Liver (tissue), 9 donors: ENCODE measurements around the gene SNCAIP. TPM values are rescaled to one million over a fixed set of nuclear protein-coding genes. Genes with fewer than 3 reads are reported as not detected.

Experiments
- DNase-seq: peaks from one replicate; pipeline ENCODE4 v3.0.0-alpha.2; 2017; ENCODE audit warnings: low spot score
- H3K27ac ChIP-seq, 2 donors: one replicate each; pipeline ENCODE4 v1.7.0; 2013; ENCODE audit warnings: inconsistent platforms in 2 of 2, low read length in 2 of 2, control low read depth in 1 of 2, low read depth in 1 of 2, mild to moderate bottlenecking in 1 of 2
- H3K27me3 ChIP-seq, 4 donors: one replicate each; pipeline versions ENCODE4 v1.6.1 to v1.7.0; 2013; ENCODE audit warnings: low read length in 3 of 4, inconsistent platforms in 1 of 4, mild to moderate bottlenecking in 1 of 4, moderate library complexity in 1 of 4; ENCODE audit not compliant: control insufficient read depth in 4 of 4, insufficient read depth in 4 of 4
- H3K36me3 ChIP-seq, 4 donors: one replicate each; pipeline versions ENCODE4 v1.6.1 to v1.7.0; 2013; ENCODE audit warnings: low read length in 3 of 4, mild to moderate bottlenecking in 3 of 4, low read depth in 1 of 4, moderate library complexity in 1 of 4; ENCODE audit not compliant: control insufficient read depth in 4 of 4, insufficient read depth in 3 of 4
- H3K4me1 ChIP-seq, 4 donors: one replicate each; pipeline versions ENCODE4 v1.6.1 to v1.7.0; 2013; ENCODE audit warnings: low read length in 3 of 4, mild to moderate bottlenecking in 3 of 4, moderate library complexity in 1 of 4; ENCODE audit not compliant: control insufficient read depth in 4 of 4, insufficient read depth in 4 of 4
- H3K4me3 ChIP-seq, 3 donors: one replicate each; pipeline versions ENCODE4 v1.6.1 to v1.7.0; 2013; ENCODE audit warnings: low read length in 3 of 3, control low read depth in 1 of 3, low read depth in 1 of 3, mild to moderate bottlenecking in 1 of 3
- H3K9ac ChIP-seq, 2 donors: one replicate each; pipeline ENCODE4 v1.7.0; 2013; ENCODE audit warnings: low read length in 2 of 2, mild to moderate bottlenecking in 2 of 2, moderate library complexity in 2 of 2, control low read depth in 1 of 2, low read depth in 1 of 2
- H3K9me3 ChIP-seq, 4 donors: one replicate each; pipeline versions ENCODE4 v1.6.1 to v1.7.0; 2013; ENCODE audit warnings: low read length in 3 of 4; ENCODE audit not compliant: control insufficient read depth in 4 of 4
- EGR1 ChIP-seq, 2 donors: IDR thresholded peaks; 2 replicates each; pipeline ENCODE4 v1.6.1; 2016 to 2018; ENCODE audit warnings: antibody characterized with exemption in 2 of 2, low read depth in 2 of 2
- FOXA1 ChIP-seq: IDR thresholded peaks from 2 replicates; pipeline ENCODE4 v1.6.1; 2016; ENCODE audit warnings: antibody characterized with exemption
- FOXA2 ChIP-seq: IDR thresholded peaks from 2 replicates; pipeline ENCODE4 v1.6.1; 2016; ENCODE audit warnings: antibody characterized with exemption
- GABPA ChIP-seq, 2 donors: IDR thresholded peaks in 1 of 2; conservative IDR thresholded peaks in 1 of 2; 2 replicates each; pipeline ENCODE4 v1.6.1; 2016; ENCODE audit warnings: antibody characterized with exemption in 2 of 2, mild to moderate bottlenecking in 1 of 2, moderate library complexity in 1 of 2
- HNF4A ChIP-seq, 2 donors: conservative IDR thresholded peaks; 2 replicates each; pipeline ENCODE4 v1.6.1; 2016; ENCODE audit warnings: antibody characterized with exemption in 2 of 2, mild to moderate bottlenecking in 2 of 2
- HNF4G ChIP-seq: IDR thresholded peaks from 2 replicates; pipeline ENCODE4 v1.6.1; 2016; ENCODE audit warnings: antibody characterized with exemption
- JUND ChIP-seq, 2 donors: IDR thresholded peaks; 2 replicates each; pipeline ENCODE4 v1.6.1; 2016; ENCODE audit warnings: antibody characterized with exemption in 2 of 2
- NR2F2 ChIP-seq: IDR thresholded peaks from 2 replicates; pipeline ENCODE4 v1.6.1; 2016; ENCODE audit warnings: antibody characterized with exemption
- RAD21 ChIP-seq, 2 donors: IDR thresholded peaks; 2 replicates each; pipeline ENCODE4 v1.6.1; 2016; ENCODE audit warnings: antibody characterized with exemption in 2 of 2, mild to moderate bottlenecking in 2 of 2
- RXRA ChIP-seq, 2 donors: IDR thresholded peaks; 2 replicates each; pipeline ENCODE4 v1.6.1; 2017 to 2018; ENCODE audit warnings: antibody characterized with exemption in 2 of 2, mild to moderate bottlenecking in 1 of 2
- SP1 ChIP-seq: IDR thresholded peaks from 2 replicates; pipeline ENCODE4 v1.6.1; 2018; ENCODE audit warnings: antibody characterized with exemption, mild to moderate bottlenecking
- TAF1 ChIP-seq: conservative IDR thresholded peaks from 2 replicates; pipeline ENCODE4 v1.6.1; 2016; ENCODE audit warnings: antibody characterized with exemption, mild to moderate bottlenecking
- YY1 ChIP-seq: IDR thresholded peaks from 2 replicates; pipeline ENCODE4 v1.6.1; 2016; ENCODE audit warnings: antibody characterized with exemption, mild to moderate bottlenecking
- WGBS: extraction: QIAGEN DNeasy Blood & Tissue Kit; methylation state at CpG from one replicate; pipeline ENCODE4 v1.1.7; 2013; 5-methylcytosine and 5-hydroxymethylcytosine counted together
- polyA plus RNA-seq, 2 donors: library from polyadenylated mRNA; stranded (reverse) in 1 of 2; unstranded in 1 of 2; fragments of 200-250 nt in 1 of 2; fragments of >200 nt in 1 of 2; fragmentation: Nextera tagmentation in 1 of 2; extraction: Ambion mirVana in 1 of 2; gene quantifications; one replicate each; pipeline versions ENCODE4 v1.2.1 to v1.2.3, GENCODE V29; 2013 to 2015
- total RNA-seq, 2 donors: library from RNA; depleted of rRNA; stranded (reverse); fragments of >200 nt; gene quantifications; one replicate each; pipeline ENCODE4 v1.2.3, GENCODE V29; 2014
- TF ChIP-seq, protein P1 (sequence below): IDR thresholded peaks from 2 replicates; pipeline ENCODE4 v1.6.1; 2016; ENCODE audit warnings: antibody characterized with exemption, mild to moderate bottlenecking
- TF ChIP-seq, protein P2 (sequence below): IDR thresholded peaks from 2 replicates; pipeline ENCODE4 v1.6.1; 2016; ENCODE audit warnings: antibody characterized with exemption
- TF ChIP-seq, protein P3 (sequence below): IDR thresholded peaks from 2 replicates; pipeline ENCODE4 v1.6.1; 2016; ENCODE audit warnings: antibody characterized with exemption
- TF ChIP-seq, protein P4 (sequence below): IDR thresholded peaks from 2 replicates; pipeline ENCODE4 v1.6.1; 2016; ENCODE audit warnings: antibody characterized with exemption
- TF ChIP-seq, protein P5 (sequence below): fragments of 150-350 bp; IDR thresholded peaks from 2 replicates; pipeline ENCODE4 v1.5.1; 2017; ENCODE audit warnings: improper control_type of control experiment, low read depth, low read length; ENCODE audit not compliant: missing input control
- donor health status: healthy.
- donor health status: healthy.
- donor health status: healthy.
- donor health status: healthy.
- donor health status: healthy.

The SNCAIP gene
- total and polyA plus RNA-seq, 4 donors: 0.17 to 2.1 (median 0.74) TPM

DNA sequence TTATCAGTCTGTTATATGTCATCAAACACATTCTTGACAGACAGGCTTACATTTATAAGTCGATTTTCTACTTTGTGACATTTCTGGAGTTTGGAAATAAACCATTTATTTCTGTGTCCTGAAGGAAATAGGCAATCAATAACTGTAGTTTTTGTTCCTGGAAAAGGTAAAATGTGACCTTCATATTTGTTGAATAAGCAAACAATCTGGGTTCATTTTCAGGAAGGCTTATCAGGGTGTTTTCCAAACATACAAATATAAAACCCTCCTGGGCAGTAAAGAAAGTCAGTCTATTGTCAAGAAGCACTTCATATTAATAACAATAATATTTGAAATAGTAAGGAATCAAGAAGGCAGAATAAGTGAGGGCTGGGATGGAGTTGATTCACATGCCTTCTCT is 195.0 kb downstream of the SNCAIP start:
- DNase-seq: no peak
- 17% methylated on average over 1 of the region's 1 CpG for WGBS
- no peak for TF ChIP-seq TAF1
- TF ChIP-seq, protein P1, sequence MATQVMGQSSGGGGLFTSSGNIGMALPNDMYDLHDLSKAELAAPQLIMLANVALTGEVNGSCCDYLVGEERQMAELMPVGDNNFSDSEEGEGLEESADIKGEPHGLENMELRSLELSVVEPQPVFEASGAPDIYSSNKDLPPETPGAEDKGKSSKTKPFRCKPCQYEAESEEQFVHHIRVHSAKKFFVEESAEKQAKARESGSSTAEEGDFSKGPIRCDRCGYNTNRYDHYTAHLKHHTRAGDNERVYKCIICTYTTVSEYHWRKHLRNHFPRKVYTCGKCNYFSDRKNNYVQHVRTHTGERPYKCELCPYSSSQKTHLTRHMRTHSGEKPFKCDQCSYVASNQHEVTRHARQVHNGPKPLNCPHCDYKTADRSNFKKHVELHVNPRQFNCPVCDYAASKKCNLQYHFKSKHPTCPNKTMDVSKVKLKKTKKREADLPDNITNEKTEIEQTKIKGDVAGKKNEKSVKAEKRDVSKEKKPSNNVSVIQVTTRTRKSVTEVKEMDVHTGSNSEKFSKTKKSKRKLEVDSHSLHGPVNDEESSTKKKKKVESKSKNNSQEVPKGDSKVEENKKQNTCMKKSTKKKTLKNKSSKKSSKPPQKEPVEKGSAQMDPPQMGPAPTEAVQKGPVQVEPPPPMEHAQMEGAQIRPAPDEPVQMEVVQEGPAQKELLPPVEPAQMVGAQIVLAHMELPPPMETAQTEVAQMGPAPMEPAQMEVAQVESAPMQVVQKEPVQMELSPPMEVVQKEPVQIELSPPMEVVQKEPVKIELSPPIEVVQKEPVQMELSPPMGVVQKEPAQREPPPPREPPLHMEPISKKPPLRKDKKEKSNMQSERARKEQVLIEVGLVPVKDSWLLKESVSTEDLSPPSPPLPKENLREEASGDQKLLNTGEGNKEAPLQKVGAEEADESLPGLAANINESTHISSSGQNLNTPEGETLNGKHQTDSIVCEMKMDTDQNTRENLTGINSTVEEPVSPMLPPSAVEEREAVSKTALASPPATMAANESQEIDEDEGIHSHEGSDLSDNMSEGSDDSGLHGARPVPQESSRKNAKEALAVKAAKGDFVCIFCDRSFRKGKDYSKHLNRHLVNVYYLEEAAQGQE: no peak
- TF ChIP-seq, protein P2, sequence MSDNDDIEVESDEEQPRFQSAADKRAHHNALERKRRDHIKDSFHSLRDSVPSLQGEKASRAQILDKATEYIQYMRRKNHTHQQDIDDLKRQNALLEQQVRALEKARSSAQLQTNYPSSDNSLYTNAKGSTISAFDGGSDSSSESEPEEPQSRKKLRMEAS: no peak
- TF ChIP-seq FOXA1: no peak
- TF ChIP-seq, protein P3, sequence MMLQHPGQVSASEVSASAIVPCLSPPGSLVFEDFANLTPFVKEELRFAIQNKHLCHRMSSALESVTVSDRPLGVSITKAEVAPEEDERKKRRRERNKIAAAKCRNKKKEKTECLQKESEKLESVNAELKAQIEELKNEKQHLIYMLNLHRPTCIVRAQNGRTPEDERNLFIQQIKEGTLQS: no peak
- no peak for TF ChIP-seq NR2F2
- TF ChIP-seq, protein P4, sequence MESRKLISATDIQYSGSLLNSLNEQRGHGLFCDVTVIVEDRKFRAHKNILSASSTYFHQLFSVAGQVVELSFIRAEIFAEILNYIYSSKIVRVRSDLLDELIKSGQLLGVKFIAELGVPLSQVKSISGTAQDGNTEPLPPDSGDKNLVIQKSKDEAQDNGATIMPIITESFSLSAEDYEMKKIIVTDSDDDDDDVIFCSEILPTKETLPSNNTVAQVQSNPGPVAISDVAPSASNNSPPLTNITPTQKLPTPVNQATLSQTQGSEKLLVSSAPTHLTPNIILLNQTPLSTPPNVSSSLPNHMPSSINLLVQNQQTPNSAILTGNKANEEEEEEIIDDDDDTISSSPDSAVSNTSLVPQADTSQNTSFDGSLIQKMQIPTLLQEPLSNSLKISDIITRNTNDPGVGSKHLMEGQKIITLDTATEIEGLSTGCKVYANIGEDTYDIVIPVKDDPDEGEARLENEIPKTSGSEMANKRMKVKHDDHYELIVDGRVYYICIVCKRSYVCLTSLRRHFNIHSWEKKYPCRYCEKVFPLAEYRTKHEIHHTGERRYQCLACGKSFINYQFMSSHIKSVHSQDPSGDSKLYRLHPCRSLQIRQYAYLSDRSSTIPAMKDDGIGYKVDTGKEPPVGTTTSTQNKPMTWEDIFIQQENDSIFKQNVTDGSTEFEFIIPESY: no peak
- no peak for TF ChIP-seq HNF4A (conservative IDR thresholded peaks at IDR 0.05)
- TF ChIP-seq HNF4G: no peak
- no peak for TF ChIP-seq RAD21 (IDR thresholded peaks at IDR 0.05)
- no peak for TF ChIP-seq JUND (IDR thresholded peaks at IDR 0.05)
- TF ChIP-seq SP1: no peak
- no peak for TF ChIP-seq YY1
- TF ChIP-seq EGR1 (IDR thresholded peaks at IDR 0.05; ENCODE audit: low read depth in 2 of 2): no peak
- TF ChIP-seq, protein P5, sequence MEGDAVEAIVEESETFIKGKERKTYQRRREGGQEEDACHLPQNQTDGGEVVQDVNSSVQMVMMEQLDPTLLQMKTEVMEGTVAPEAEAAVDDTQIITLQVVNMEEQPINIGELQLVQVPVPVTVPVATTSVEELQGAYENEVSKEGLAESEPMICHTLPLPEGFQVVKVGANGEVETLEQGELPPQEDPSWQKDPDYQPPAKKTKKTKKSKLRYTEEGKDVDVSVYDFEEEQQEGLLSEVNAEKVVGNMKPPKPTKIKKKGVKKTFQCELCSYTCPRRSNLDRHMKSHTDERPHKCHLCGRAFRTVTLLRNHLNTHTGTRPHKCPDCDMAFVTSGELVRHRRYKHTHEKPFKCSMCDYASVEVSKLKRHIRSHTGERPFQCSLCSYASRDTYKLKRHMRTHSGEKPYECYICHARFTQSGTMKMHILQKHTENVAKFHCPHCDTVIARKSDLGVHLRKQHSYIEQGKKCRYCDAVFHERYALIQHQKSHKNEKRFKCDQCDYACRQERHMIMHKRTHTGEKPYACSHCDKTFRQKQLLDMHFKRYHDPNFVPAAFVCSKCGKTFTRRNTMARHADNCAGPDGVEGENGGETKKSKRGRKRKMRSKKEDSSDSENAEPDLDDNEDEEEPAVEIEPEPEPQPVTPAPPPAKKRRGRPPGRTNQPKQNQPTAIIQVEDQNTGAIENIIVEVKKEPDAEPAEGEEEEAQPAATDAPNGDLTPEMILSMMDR: no peak
- TF ChIP-seq FOXA2: no peak
- no peak for TF ChIP-seq RXRA (IDR thresholded peaks at IDR 0.05)
- no peak for TF ChIP-seq GABPA (IDR thresholded peaks at IDR 0.05 in 1 of 2, conservative IDR thresholded peaks at IDR 0.05 in 1 of 2)
- H3K9me3 ChIP-seq: no peaks in the 10 kb centered on the region
- peaks cover 0 to 10% (median 2%) of the 10 kb centered on the region in 4 donors for H3K4me1 ChIP-seq
- H3K27ac ChIP-seq: no peak overlapping the region
- H3K4me3 ChIP-seq: no peak overlapping the region
- H3K36me3 ChIP-seq: no peaks in the 10 kb centered on the region
- no peaks in the 10 kb centered on the region for H3K27me3 ChIP-seq
- H3K9ac ChIP-seq: no peak overlapping the region
